HK-2 (cell line): ENCODE measurements around the gene CAPZA2.
"Not testable (repeated sequence)": the region's sequence is repeated elsewhere in the genome, so short reads cannot be mapped to it uniquely, and the experiment has no call there.

Experiments
- DNase-seq: peaks from one replicate; pipeline ENCODE4 v3.0.0-alpha.2; 2018; ENCODE audit not compliant: unreplicated experiment

CAPZA2 gene

DNA sequence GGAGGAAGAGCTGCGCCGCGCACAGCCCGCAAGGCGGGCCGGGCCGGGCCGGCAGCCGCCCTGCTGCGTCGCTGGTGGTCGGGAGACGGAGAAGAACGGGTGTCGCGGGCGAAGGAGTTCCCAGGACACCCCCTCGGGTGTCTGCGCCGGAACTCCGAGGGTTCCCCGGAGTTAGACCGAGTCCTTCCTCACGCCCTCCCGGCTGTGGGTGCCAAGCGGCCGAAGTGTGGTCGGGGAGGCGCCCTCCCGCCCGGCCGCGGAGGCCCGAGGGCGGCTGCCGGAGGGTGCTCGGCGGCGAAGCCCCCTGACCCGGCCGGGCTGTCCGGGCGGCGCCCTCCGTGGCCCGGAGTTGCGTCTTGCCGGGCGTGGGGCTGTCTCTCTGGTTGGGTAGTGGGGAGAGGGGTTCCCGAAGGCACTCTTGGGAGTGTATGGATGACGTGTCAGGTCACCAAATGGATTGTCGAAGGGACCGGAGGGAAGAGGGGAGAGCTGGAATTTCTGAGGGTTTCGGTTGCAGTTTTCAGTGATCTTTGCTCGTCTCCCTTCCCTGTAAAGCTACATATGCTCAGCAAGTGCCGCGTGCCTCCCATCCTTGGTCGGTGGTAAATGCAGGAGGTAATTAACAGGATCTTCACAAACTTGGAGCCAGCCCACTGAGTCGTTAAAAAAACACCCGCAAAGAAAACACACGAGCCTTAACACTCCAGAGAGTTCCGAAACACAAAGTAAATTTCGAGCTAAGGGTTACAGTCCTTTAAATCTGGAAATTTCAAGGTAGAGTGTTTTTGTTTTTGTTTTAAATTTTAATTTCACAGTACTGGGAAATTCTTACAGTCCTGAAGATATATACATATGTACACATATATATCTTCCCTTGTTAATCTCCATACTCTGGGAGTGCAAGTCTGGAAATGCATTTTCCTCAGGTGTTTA, 91.8 kb downstream of the CAPZA2 start:
- DNase-seq: peak; percentile 62

DNA sequence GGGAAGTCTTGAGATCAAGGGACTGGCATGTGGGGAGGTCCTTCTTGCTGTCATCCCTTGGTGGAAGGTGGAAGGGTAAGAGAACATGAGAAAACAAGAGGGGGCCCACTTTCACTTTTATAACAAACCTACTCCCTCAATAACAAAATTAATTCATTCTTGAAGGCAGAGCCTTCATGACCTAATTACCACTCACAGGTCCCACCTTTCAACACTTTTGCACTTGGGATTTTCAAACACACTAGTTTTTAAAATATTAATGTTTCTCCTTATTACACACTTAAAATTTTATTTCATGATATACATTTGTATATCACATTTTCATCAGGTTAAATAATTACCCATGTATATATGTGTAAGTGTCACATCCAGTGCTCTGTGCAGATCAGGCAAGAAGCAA, 93.0 kb downstream of the CAPZA2 start:
- DNase-seq: no peak

DNA sequence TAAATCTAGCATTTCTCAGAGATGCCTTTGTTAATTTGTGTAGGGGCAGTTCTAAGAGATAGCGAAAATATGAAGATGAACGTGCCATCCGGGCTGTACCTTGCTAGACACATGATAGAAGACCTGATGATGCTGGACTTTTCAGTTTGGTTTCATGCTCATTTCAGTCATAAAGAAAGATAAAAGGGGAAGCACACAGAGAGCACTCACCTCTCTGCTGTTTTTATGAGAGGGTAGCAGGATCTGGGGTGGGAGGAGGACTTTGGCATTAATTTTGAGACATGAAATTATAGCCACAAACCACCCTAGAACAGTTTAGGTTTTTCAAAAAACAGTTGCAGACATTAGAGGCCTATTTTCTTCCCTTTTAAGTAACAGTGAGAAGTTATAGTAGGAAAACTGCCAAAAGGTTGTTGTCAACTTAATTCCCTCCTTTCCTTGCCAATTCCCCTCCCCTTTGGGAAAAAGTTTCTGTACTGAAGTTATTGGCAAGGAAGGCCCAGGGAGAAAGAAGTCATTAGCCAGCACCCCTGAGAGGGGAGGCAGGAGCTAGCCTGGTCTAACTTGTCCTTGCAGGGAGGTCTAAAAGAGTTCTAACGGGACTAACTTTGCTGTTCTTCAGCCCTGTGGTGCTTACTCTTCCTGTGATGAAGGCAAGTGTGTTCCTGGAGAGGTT, 93.6 kb downstream of the CAPZA2 start:
- no peak for DNase-seq

DNA sequence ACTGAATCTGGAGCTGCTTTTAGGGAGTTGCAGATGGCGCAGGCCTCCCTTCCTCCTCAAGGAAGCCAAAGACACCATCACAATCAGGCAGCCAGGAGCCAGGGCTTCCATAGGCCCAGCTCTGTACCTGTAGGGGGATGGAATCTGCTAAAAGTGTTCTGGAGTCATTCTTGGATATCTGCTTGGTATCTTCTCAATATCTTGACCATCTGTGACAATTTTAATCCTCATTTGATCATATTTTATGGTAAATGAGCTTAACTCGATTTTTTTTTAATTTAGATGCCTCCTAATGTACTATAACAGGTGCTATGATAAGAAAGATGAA, 94.1 kb downstream of the CAPZA2 start:
- DNase-seq: no peak

DNA sequence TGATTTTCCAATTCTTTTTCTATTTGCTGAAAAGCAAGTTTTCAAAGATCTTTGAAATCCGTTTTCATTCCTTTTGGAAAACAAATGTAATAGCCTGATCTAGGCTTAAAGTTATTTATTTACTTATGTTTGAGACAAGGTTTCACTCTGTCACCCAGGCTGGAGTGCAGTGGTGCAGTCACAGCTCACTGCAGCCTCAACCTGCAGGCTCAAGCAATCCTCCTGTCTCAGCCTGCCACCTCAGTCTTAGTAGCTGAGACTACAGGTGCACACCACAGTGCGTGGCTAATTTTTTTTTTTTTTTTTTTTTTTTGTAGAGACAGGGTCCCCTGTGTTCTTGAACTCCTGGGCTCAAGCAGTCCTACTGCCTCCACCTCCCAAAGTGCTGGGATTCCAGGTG, 95.5 kb downstream of the CAPZA2 start:
- no peak for DNase-seq

DNA sequence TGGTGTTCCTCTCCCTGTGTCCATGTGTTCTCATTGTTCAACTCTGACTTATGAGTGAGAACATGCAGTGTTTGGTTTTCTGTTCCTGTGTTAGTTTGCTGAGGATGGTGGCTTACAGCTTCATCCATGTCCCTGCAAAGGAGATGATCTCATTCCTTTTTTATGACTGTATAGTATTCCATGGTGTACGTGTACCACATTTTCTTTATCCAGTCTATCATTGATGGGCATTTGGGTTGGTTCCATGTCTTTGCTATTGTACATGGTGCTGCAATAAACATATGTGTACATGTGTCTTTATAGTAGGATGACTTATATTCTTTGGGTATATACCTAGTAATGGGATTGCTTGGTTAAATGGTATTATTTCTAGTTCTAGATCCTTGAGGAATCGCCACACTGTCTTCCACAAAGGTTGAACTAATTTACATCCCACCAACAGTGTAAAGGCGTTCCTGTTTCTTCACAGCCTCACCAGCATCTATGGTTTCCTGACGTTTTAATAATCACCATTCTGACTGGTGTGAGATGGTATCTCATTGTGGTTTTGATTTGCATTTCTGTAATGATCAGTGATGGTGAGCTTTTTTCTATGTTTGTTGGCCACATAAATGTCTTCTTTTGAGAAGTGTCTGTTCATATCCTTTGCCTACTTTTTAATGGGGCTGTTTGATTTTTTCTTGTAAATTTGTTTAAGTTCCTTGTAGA, 99.7 kb downstream of the CAPZA2 start:
- not testable (repeated sequence) for DNase-seq

DNA sequence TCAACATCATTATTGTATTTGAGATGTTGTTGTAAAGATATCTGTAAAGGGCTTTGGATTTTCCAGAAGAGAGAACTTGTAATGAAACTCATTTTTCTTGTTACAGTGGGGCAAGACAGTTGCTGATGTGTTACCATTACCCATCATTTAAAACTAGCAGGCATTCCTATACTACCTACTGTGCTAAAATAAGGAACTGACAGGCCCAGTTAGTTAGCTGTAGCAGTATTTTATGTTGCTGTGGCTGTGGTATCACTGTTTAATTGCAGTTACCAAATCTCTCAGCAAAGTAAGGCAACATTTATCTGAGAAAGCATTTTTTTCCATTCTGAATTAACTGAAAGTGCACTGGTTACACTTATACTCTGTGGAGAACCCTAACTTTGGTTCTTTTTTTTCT, 100.8 kb downstream of the CAPZA2 start:
- no peak for DNase-seq

DNA sequence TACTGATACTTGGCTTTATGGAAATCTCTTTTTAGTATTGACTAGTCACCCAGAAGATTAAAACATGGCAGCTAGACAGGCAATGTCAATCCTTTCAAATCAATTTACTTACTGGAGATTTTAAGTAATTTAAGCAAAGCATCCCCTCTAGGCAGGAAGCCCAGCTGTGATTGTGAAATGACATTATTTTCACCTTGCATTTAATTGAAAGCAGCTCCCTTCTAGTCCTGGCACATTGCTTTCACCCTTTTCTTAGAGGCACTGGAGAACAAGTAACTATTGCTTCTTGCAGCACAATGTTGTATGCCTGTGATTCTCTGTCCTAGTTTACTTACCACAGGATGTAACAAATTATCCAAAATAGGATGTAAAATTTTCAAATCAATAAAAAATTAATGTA, 104.2 kb downstream of the CAPZA2 start:
- DNase-seq: no peak

DNA sequence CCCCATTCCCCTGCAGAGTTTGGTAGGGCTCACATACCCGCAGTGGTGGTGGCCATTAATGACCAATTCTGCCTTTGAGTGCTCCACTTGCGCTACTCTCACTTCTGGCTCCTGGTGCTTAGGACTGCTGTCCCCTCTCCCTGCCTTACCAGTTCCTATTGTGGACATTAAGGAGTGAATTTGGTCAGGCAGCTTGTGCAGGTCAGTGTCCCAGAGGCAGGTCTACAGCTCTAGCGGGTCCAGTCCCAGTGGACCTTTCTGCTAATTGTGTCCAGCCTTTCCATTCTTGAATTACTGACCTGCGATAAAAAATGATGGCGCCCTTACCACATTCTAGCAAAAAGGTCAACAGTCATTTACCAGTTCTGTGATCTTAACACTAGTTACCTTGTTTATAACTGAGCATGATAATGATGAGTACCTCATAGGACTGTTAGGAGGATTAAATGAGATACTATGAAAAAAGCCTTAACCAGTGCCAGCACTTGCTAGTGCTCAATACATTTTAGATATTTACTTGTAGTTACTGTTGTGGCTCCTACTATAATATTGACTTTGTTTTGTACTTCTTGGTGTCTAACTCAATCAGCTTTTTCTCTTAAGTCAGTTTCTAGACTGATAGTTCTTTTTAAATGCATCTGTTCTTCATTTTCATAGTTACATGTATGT, 105.0 kb downstream of the CAPZA2 start:
- no peak for DNase-seq

DNA sequence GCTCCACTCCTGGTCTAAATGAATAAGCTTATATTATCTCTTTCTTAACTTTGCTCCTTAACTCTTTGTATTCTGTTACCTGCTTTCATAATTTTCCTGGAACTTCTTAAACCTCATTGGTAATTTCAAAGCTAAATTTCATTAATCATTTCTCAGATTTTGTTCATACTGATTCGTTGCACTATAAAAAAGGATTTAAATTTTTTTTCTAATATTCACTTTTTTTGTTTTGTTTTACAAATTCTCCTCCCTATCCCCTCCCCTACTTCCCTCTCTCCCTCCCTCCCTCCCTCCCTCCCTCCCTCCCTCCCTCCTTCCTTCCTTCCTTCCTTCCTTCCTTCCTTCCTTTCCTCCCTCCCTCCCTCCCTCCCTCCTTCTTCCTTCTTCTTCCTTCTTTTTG, 105.6 kb downstream of the CAPZA2 start:
- DNase-seq: no peak

DNA sequence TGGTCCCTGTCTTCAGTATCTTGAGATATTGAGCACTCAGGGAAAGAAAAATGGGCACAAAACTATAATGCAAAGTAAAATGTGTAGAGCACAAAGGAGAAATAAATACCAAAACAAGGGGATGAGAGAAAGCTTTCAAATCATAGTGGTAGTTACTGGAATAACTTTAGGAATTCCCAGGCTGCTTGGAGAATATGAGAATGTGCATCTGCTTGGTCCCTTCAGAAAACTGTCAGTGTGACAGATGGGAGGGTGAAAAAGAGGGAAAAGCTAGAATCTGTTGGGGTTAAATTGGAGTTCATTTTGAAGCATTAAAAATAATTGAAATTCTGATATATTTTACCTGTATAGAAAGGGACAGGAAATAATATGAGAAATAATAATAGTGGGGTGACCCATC, 106.2 kb downstream of the CAPZA2 start:
- DNase-seq: no peak

DNA sequence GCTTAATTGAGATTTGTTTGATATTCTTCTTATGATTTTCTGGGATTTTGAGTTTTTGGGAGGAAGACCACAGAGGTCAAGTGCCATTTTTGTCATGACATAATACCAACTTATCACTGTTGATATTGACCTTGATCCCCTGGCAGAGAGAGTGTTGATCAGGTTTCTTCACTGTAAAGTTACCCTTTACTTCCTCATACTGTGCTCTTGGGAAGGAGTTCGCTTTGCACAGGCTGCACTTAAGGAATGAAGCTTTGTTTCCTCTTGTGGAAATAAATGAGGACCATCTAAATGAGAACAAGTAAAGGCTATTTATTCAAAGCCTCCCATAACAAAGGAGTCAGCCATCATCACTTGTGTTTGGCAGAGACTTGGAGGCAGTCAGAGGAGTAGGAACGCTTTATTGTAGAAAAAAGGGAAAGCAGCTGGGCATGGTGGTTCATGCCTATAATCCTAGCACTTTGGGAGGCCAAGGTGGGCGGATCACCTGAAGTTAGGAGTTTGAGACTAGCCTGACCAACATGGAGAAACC, 107.0 kb downstream of the CAPZA2 start:
- DNase-seq: no peak

DNA sequence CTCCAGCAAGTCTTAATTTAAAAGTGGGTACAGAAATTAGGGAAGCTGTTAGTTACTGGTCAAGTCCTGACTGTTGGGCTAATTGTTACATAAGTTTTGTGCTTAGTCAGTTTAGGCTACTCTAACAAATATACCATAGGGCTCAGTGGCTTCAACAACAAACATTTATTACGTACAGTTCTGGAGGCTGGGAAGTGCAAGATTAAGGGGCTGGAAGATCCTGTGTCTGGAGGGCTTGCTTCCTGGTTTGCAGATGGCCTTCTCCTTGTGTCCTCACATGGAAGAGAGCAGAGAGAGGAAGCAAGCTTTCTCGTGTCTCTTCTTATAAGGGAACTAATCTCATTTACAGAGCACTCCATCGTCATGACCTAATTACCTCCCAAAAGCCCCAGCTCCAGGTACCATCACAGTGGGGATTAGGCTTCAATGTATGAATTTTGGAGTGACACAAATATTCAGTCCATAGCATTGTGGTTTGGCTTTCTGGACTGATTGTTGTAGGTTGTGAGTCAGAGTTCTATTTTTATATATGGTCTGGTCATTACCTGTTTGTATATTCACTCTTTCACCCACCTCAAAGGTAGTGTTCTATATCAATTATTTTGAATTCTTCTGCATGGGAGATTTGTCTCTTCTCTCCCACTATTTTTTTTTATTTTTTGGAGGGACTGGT, 108.0 kb downstream of the CAPZA2 start:
- no peak for DNase-seq

DNA sequence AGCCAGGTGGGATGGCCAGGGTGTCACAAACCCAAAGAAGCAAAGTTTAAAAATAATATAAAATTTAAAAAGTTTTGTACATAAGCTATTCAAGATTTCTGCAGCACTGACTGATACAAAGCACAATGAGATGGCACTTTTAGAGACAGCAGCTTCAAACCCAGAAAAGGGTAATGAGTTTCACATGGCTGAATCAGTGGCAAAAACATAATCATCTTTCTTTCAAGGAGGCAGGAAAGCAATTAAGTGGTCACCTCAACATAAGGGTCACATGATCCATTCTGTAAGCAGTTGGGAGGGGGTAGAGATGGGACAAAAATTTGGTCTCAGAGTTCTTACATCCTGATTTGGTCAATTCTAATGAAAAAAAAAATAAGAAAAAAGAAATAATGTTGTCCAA, 108.8 kb downstream of the CAPZA2 start:
- DNase-seq: not testable (repeated sequence)
